ENCODE measurements around the gene SNX27.
A peak's percentile ranks its signal among the peaks of the same experiment; 100 is the strongest.

SNX27 gene

DNA sequence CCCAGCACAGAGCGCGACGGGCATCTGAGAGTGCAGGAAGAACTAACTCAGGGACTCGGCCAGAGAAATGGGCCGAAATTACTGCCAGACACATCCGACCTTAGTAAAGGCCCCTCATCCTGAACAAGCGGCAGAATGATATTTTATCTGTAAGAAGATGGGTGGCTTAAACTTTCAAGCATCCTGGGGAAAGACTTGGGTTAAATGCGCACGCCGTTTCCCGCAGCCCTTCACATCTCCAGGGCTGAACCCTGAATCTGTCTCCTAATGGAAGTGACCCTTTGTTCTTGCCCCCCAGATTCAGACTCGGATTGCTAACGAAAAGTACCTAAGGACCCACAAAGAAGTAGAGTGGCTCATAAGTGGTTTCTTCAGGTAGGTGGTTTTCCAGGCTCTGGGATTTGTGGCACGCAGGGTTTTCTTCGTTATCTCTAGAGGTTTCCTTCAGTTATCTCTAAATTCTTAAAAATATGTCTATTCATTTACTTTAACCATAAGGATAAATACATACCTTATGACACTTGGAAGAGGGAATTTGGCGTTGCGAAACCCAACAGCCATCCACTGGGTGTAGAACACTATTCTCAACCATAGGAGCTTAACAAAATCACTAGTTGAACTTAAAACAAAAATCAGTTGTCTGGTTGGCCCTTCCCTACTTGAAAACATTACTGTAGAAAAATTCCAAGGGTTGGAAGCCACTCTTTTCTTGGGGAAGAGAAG is 110.1 kb downstream of the SNX27 start:
- Histone ChIP-seq H3K4me1 (ENCODE audit: control insufficient read depth in 2 of 2, insufficient read depth in 1 of 2, low read depth in 1 of 2, low read length in 2 of 2) (peaks cover 15 to 20% of the 10 kb centered on the region in 2 donors), H3K9ac (ENCODE audit: low read depth, low read length, poor library complexity) (no peak overlapping the region), H3K18ac (ENCODE audit: low read length) (no peak overlapping the region), H3K4me3 (ENCODE audit: low read length in 2 of 2) (peak overlapping the region; percentile 36 to 79), H3K36me3 (replicated peaks in 1 of 2; ENCODE audit: control insufficient read depth in 2 of 2, insufficient read depth in 2 of 2, low read length in 2 of 2) (no peaks in the 10 kb centered on the region), H3K23ac (ENCODE audit: low read depth, low read length, poor library complexity) (no peak overlapping the region), H2AK5ac (ENCODE audit: low read depth, low read length) (no peak overlapping the region), H3K14ac (ENCODE audit: low read length) (no peak overlapping the region), H3K79me1 (ENCODE audit: low read depth, low read length) (no peaks in the 10 kb centered on the region), H4K91ac (ENCODE audit: low read depth, low read length, poor library complexity) (no peak overlapping the region), H2BK120ac (ENCODE audit: low read depth, low read length) (no peak overlapping the region), H3K9me3 (replicated peaks in 1 of 2; ENCODE audit: control insufficient read depth in 2 of 2, insufficient read depth in 1 of 2, low read depth in 1 of 2, low read length in 2 of 2) (peaks cover 0 to 5% of the 10 kb centered on the region in 2 donors), H4K8ac (ENCODE audit: low read depth, low read length) (no peak overlapping the region), H3K27me3 (ENCODE audit: control insufficient read depth in 3 of 3, insufficient read depth in 3 of 3, low read depth in 1 of 3, low read length in 3 of 3) (peaks cover 0 to 89% (median 14%) of the 10 kb centered on the region in 3 experiments), H3K4me2 (ENCODE audit: insufficient read depth, low read length, poor library complexity, severe bottlenecking) (peak overlapping the region; percentile 76), H2BK15ac (ENCODE audit: low read length) (peak overlapping the region; percentile 6), H2AFZ (ENCODE audit: low read length) (peak overlapping the region; percentile 88), H3K4ac (ENCODE audit: low read length) (no peak overlapping the region), H2BK5ac (ENCODE audit: low read length) (no peak overlapping the region), H2BK12ac (ENCODE audit: low read length) (no peak overlapping the region), H3K27ac (replicated peaks; ENCODE audit: low read length) (no peak overlapping the region)
- no peak for DNase-seq (ENCODE audit: low spot score)
- no CpG with 5 or more reads among the region's 17 CpGs for WGBS, 2 donors (ENCODE audit: extremely low coverage in 2 of 2, insufficient read length in 2 of 2, insufficient replicate concordance in 1 of 2)

DNA sequence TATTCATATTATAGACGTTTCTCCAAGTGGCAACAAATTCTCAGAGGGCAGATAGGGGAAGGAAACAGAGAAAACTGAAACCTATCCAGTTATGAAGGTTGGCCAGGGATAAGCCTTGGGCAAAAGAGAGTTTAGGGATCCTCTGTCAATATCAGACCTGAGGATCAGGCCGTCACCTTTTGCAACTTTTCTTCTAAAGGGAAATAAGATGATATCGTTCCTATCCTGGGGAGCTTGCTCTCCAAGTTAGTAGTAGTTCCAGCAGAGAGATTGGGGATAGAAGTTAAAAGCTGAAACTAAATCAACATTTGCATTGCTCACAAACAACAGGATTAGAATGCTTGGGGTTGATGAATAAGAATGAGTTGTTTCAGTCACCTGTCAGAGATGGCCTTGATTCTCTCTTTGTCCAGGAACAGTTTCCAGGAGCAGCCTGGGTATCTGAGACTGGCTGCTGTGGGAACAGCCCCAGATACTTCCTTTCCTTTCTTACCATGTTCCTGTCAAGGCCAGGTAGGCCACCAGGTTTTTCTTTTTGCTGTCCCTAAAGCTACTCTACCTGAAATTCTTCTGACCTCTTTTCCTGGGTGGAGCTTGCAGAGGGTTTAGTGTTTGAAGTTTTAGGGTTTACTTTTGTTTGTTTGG is 112.0 kb downstream of the SNX27 start:
- no peaks in the 10 kb centered on the region for H3K36me3 ChIP-seq (replicated peaks in 1 of 2; ENCODE audit: control insufficient read depth in 2 of 2, insufficient read depth in 2 of 2, low read length in 2 of 2)
- H3K27me3 ChIP-seq (ENCODE audit: control insufficient read depth in 3 of 3, insufficient read depth in 3 of 3, low read depth in 1 of 3, low read length in 3 of 3): peaks cover 0 to 90% (median 14%) of the 10 kb centered on the region in 3 experiments
- no peak for DNase-seq (ENCODE audit: low spot score)
- H3K9me3 ChIP-seq (replicated peaks in 1 of 2; ENCODE audit: control insufficient read depth in 2 of 2, insufficient read depth in 1 of 2, low read depth in 1 of 2, low read length in 2 of 2): peaks cover 0 to 5% of the 10 kb centered on the region in 2 donors
- H4K91ac ChIP-seq (ENCODE audit: low read depth, low read length, poor library complexity): no peak overlapping the region
- no peak overlapping the region for H2BK120ac ChIP-seq (ENCODE audit: low read depth, low read length)
- H3K4me2 ChIP-seq (ENCODE audit: insufficient read depth, low read length, poor library complexity, severe bottlenecking): no peak overlapping the region
- H3K14ac ChIP-seq (ENCODE audit: low read length): no peak overlapping the region
- H3K9ac ChIP-seq (ENCODE audit: low read depth, low read length, poor library complexity): no peak overlapping the region
- no peak overlapping the region for H3K4me3 ChIP-seq (ENCODE audit: low read length in 2 of 2)
- H4K8ac ChIP-seq (ENCODE audit: low read depth, low read length): no peak overlapping the region
- WGBS, 2 donors (ENCODE audit: extremely low coverage in 2 of 2, insufficient read length in 2 of 2, insufficient replicate concordance in 1 of 2): no CpG with 5 or more reads among the region's 3 CpGs
- H3K79me1 ChIP-seq (ENCODE audit: low read depth, low read length): no peaks in the 10 kb centered on the region
- no peak overlapping the region for H2BK15ac ChIP-seq (ENCODE audit: low read length)
- no peak overlapping the region for H3K4ac ChIP-seq (ENCODE audit: low read length)
- peaks cover 12 to 17% of the 10 kb centered on the region in 2 donors for H3K4me1 ChIP-seq (ENCODE audit: control insufficient read depth in 2 of 2, insufficient read depth in 1 of 2, low read depth in 1 of 2, low read length in 2 of 2)
- no peak overlapping the region for H2BK5ac ChIP-seq (ENCODE audit: low read length)
- H3K27ac ChIP-seq (replicated peaks; ENCODE audit: low read length): no peak overlapping the region
- no peak overlapping the region for H2AK5ac ChIP-seq (ENCODE audit: low read depth, low read length)
- no peak overlapping the region for H2BK12ac ChIP-seq (ENCODE audit: low read length)
- no peak overlapping the region for H3K23ac ChIP-seq (ENCODE audit: low read depth, low read length, poor library complexity)
- H2AFZ ChIP-seq (ENCODE audit: low read length): no peak overlapping the region
- no peak overlapping the region for H3K18ac ChIP-seq (ENCODE audit: low read length)

DNA sequence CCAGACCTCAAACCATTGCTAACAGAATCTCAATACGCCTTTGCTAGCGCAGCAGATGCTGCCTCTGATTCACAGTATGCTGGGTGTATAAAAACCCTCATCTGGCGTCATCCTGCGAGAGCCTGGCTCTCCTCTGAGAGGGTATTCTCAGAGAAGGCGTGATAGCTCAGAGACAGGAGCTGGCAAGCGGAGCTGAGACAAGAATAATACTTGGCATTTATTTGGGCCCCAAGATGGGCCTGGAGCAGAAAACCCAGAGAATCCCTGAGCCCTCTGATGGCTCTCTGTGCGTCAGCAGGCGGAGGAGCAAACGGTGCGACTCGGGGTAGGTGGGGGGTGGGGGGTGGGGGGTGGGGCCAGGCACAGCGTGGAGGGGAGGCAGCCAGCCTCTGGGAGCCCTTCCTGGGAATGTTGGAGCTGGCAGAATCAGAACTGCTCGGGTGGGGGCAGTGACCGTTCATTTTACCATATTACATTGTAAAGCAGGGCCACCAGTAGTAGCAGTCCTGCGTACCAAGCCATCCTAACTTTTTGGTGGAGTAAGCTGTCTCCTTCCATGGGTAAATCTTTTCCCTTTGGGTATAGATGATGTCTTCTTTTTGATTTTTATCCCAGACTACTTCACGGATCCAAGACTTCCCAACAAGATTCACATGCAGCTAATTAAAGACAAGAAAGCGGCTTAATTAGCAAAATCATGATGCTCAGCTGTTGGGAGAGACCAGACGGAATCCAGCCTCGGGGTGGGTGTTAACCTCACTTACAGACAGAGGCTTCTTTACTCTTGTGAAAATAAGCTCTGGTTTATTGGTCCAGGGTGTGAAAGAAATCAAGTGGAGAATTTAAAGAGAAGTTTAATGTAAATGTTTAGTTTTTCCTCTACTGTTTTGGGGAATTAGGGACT is 116.6 kb downstream of the SNX27 start:
- Histone ChIP-seq H4K8ac (ENCODE audit: low read depth, low read length) (no peak overlapping the region), H2BK5ac (ENCODE audit: low read length) (no peak overlapping the region), H3K4me2 (ENCODE audit: insufficient read depth, low read length, poor library complexity, severe bottlenecking) (no peak overlapping the region), H2BK12ac (ENCODE audit: low read length) (no peak overlapping the region), H2AFZ (ENCODE audit: low read length) (peak overlapping the region; percentile 51), H3K9me3 (replicated peaks in 1 of 2; ENCODE audit: control insufficient read depth in 2 of 2, insufficient read depth in 1 of 2, low read depth in 1 of 2, low read length in 2 of 2) (no peaks in the 10 kb centered on the region), H3K27ac (replicated peaks; ENCODE audit: low read length) (no peak overlapping the region), H2BK15ac (ENCODE audit: low read length) (no peak overlapping the region), H3K4me3 (ENCODE audit: low read length in 2 of 2) (no peak overlapping the region), H3K4ac (ENCODE audit: low read length) (no peak overlapping the region), H3K9ac (ENCODE audit: low read depth, low read length, poor library complexity) (no peak overlapping the region), H3K36me3 (replicated peaks in 1 of 2; ENCODE audit: control insufficient read depth in 2 of 2, insufficient read depth in 2 of 2, low read length in 2 of 2) (no peaks in the 10 kb centered on the region), H3K18ac (ENCODE audit: low read length) (no peak overlapping the region), H3K4me1 (ENCODE audit: control insufficient read depth in 2 of 2, insufficient read depth in 1 of 2, low read depth in 1 of 2, low read length in 2 of 2) (peaks cover 3 to 10% of the 10 kb centered on the region in 2 donors), H3K79me1 (ENCODE audit: low read depth, low read length) (no peaks in the 10 kb centered on the region), H2BK120ac (ENCODE audit: low read depth, low read length) (no peak overlapping the region), H3K23ac (ENCODE audit: low read depth, low read length, poor library complexity) (no peak overlapping the region), H4K91ac (ENCODE audit: low read depth, low read length, poor library complexity) (no peak overlapping the region), H2AK5ac (ENCODE audit: low read depth, low read length) (no peak overlapping the region), H3K27me3 (ENCODE audit: control insufficient read depth in 3 of 3, insufficient read depth in 3 of 3, low read depth in 1 of 3, low read length in 3 of 3) (peaks cover 0 to 65% (median 0%) of the 10 kb centered on the region in 3 experiments), H3K14ac (ENCODE audit: low read length) (no peak overlapping the region)
- WGBS, 2 donors (ENCODE audit: extremely low coverage in 2 of 2, insufficient read length in 2 of 2, insufficient replicate concordance in 1 of 2): no CpG with 5 or more reads among the region's 19 CpGs
- DNase-seq (ENCODE audit: low spot score): no peak

All from neuronal stem cell (in vitro differentiated cells).